Ovary (tissue), 3 donors: ENCODE measurements around the gene ZC3H8.

Source experiments
- CTCF ChIP-seq, 3 donors: fragments of 450-650 bp in 2 of 3; fragments of 200-600 bp in 1 of 3; IDR thresholded peaks; one replicate each; pipeline versions ENCODE4 v1.5.1 to v1.8.0; 2016 to 2022; ENCODE audit warnings: antibody characterized with exemption in 3 of 3, mild to moderate bottlenecking in 1 of 3
- EP300 ChIP-seq: sonication (generic); formaldehyde crosslinking; IDR thresholded peaks from one replicate; pipeline ENCODE4 v1.6.1; 2017; ENCODE audit warnings: antibody characterized with exemption
- POLR2A ChIP-seq: fragments of 450-650 bp; IDR thresholded peaks from one replicate; pipeline ENCODE4 v1.6.1; 2017; ENCODE audit warnings: antibody characterized with exemption, mild to moderate bottlenecking, moderate library complexity
- donor health status: DM: no; HTN: no; CAD: no.

- TF ChIP-seq CTCF (IDR thresholded peaks at IDR 0.05) (no peak), POLR2A (no peak), EP300 (no peak)
Measured at GRCh38 chr2:112262876-112263275, 8.0 kb upstream of the ZC3H8 start.
